DMS79 treated with DMSO at 0.1 percent for 48 hours (cell line): ENCODE measurements around the gene LRRC75A.
"Not testable (repeated sequence)": the region's sequence is repeated elsewhere in the genome, so short reads cannot be mapped to it uniquely, and the experiment has no call there.

Source experiments
- DNase-seq: peaks from one replicate; lab custom pipeline; 2025; lab: John Stamatoyannopoulos, UW

The LRRC75A gene

GRCh38 chr17:16432017-16432416, 60.0 kb downstream of the LRRC75A start:
- no peak for DNase-seq

- no peak for DNase-seq
Measured at GRCh38 chr17:16430650-16431049, 61.3 kb downstream of the LRRC75A start.

- DNase-seq = no peak
Measured at GRCh38 chr17:16429083-16429482, 62.9 kb downstream of the LRRC75A start.

GRCh38 chr17:16428098-16428882, 63.7 kb downstream of the LRRC75A start:
- no peak for DNase-seq

- no peak for DNase-seq
Measured at GRCh38 chr17:16427020-16427419, 65.0 kb downstream of the LRRC75A start.

- no peak for DNase-seq
Measured at GRCh38 chr17:16425698-16426659, 66.0 kb downstream of the LRRC75A start.

GRCh38 chr17:16425202-16425601, 66.8 kb downstream of the LRRC75A start:
- DNase-seq = no peak

GRCh38 chr17:16423226-16423872, 68.6 kb downstream of the LRRC75A start:
- no peak for DNase-seq

GRCh38 chr17:16422416-16422815, 69.6 kb downstream of the LRRC75A start:
- DNase-seq = no peak

- DNase-seq = no peak
Measured at GRCh38 chr17:16419929-16420271, 72.1 kb downstream of the LRRC75A start.

GRCh38 chr17:16419074-16419928, 72.7 kb downstream of the LRRC75A start:
- DNase-seq = peak; percentile 51

- no peak for DNase-seq
Measured at GRCh38 chr17:16418685-16419068, 73.3 kb downstream of the LRRC75A start.

- DNase-seq = no peak
Measured at GRCh38 chr17:16417896-16418684, 73.9 kb downstream of the LRRC75A start.

GRCh38 chr17:16417399-16417798, 74.6 kb downstream of the LRRC75A start:
- DNase-seq = no peak

GRCh38 chr17:16415031-16415924, 76.7 kb downstream of the LRRC75A start, which contains the start of gene TRPV2:
Gene TRPV2 (plus strand): TSS chr17:16415571. CDS start chr17:16417669, 2,098 bp downstream.
- DNase-seq = no peak

- peak; percentile 31 for DNase-seq
Measured at GRCh38 chr17:16407911-16408588, 83.9 kb downstream of the LRRC75A start.

GRCh38 chr17:16406742-16407674, 85.0 kb downstream of the LRRC75A start:
- peak; percentile 16 for DNase-seq

- DNase-seq = not testable (repeated sequence)
Measured at GRCh38 chr17:16403847-16404246, 88.1 kb downstream of the LRRC75A start.
